Liver (tissue), 9 donors: ENCODE data around the gene MUC7. TPM values are rescaled to one million over a fixed set of nuclear protein-coding genes. Genes with fewer than 3 reads are reported as not detected.

Source experiments
- DNase-seq: peaks from one replicate; pipeline ENCODE4 v3.0.0-alpha.2; 2017; ENCODE audit warnings: low spot score
- H3K27ac ChIP-seq, 2 donors: one replicate each; pipeline ENCODE4 v1.7.0; 2013; ENCODE audit warnings: inconsistent platforms in 2 of 2, low read length in 2 of 2, control low read depth in 1 of 2, low read depth in 1 of 2, mild to moderate bottlenecking in 1 of 2
- H3K27me3 ChIP-seq, 4 donors: one replicate each; pipeline versions ENCODE4 v1.6.1 to v1.7.0; 2013; ENCODE audit warnings: low read length in 3 of 4, inconsistent platforms in 1 of 4, mild to moderate bottlenecking in 1 of 4, moderate library complexity in 1 of 4; ENCODE audit not compliant: control insufficient read depth in 4 of 4, insufficient read depth in 4 of 4
- H3K36me3 ChIP-seq, 4 donors: one replicate each; pipeline versions ENCODE4 v1.6.1 to v1.7.0; 2013; ENCODE audit warnings: low read length in 3 of 4, mild to moderate bottlenecking in 3 of 4, low read depth in 1 of 4, moderate library complexity in 1 of 4; ENCODE audit not compliant: control insufficient read depth in 4 of 4, insufficient read depth in 3 of 4
- H3K4me1 ChIP-seq, 4 donors: one replicate each; pipeline versions ENCODE4 v1.6.1 to v1.7.0; 2013; ENCODE audit warnings: low read length in 3 of 4, mild to moderate bottlenecking in 3 of 4, moderate library complexity in 1 of 4; ENCODE audit not compliant: control insufficient read depth in 4 of 4, insufficient read depth in 4 of 4
- H3K4me3 ChIP-seq, 3 donors: one replicate each; pipeline versions ENCODE4 v1.6.1 to v1.7.0; 2013; ENCODE audit warnings: low read length in 3 of 3, control low read depth in 1 of 3, low read depth in 1 of 3, mild to moderate bottlenecking in 1 of 3
- H3K9ac ChIP-seq, 2 donors: one replicate each; pipeline ENCODE4 v1.7.0; 2013; ENCODE audit warnings: low read length in 2 of 2, mild to moderate bottlenecking in 2 of 2, moderate library complexity in 2 of 2, control low read depth in 1 of 2, low read depth in 1 of 2
- H3K9me3 ChIP-seq, 4 donors: one replicate each; pipeline versions ENCODE4 v1.6.1 to v1.7.0; 2013; ENCODE audit warnings: low read length in 3 of 4; ENCODE audit not compliant: control insufficient read depth in 4 of 4
- EGR1 ChIP-seq, 2 donors: IDR thresholded peaks; 2 replicates each; pipeline ENCODE4 v1.6.1; 2016 to 2018; ENCODE audit warnings: antibody characterized with exemption in 2 of 2, low read depth in 2 of 2
- FOXA1 ChIP-seq: IDR thresholded peaks from 2 replicates; pipeline ENCODE4 v1.6.1; 2016; ENCODE audit warnings: antibody characterized with exemption
- FOXA2 ChIP-seq: IDR thresholded peaks from 2 replicates; pipeline ENCODE4 v1.6.1; 2016; ENCODE audit warnings: antibody characterized with exemption
- GABPA ChIP-seq, 2 donors: IDR thresholded peaks in 1 of 2; conservative IDR thresholded peaks in 1 of 2; 2 replicates each; pipeline ENCODE4 v1.6.1; 2016; ENCODE audit warnings: antibody characterized with exemption in 2 of 2, mild to moderate bottlenecking in 1 of 2, moderate library complexity in 1 of 2
- HNF4A ChIP-seq, 2 donors: conservative IDR thresholded peaks; 2 replicates each; pipeline ENCODE4 v1.6.1; 2016; ENCODE audit warnings: antibody characterized with exemption in 2 of 2, mild to moderate bottlenecking in 2 of 2
- HNF4G ChIP-seq: IDR thresholded peaks from 2 replicates; pipeline ENCODE4 v1.6.1; 2016; ENCODE audit warnings: antibody characterized with exemption
- JUND ChIP-seq, 2 donors: IDR thresholded peaks; 2 replicates each; pipeline ENCODE4 v1.6.1; 2016; ENCODE audit warnings: antibody characterized with exemption in 2 of 2
- NR2F2 ChIP-seq: IDR thresholded peaks from 2 replicates; pipeline ENCODE4 v1.6.1; 2016; ENCODE audit warnings: antibody characterized with exemption
- RAD21 ChIP-seq, 2 donors: IDR thresholded peaks; 2 replicates each; pipeline ENCODE4 v1.6.1; 2016; ENCODE audit warnings: antibody characterized with exemption in 2 of 2, mild to moderate bottlenecking in 2 of 2
- RXRA ChIP-seq, 2 donors: IDR thresholded peaks; 2 replicates each; pipeline ENCODE4 v1.6.1; 2017 to 2018; ENCODE audit warnings: antibody characterized with exemption in 2 of 2, mild to moderate bottlenecking in 1 of 2
- SP1 ChIP-seq: IDR thresholded peaks from 2 replicates; pipeline ENCODE4 v1.6.1; 2018; ENCODE audit warnings: antibody characterized with exemption, mild to moderate bottlenecking
- TAF1 ChIP-seq: conservative IDR thresholded peaks from 2 replicates; pipeline ENCODE4 v1.6.1; 2016; ENCODE audit warnings: antibody characterized with exemption, mild to moderate bottlenecking
- WGBS: extraction: QIAGEN DNeasy Blood & Tissue Kit; methylation state at CpG from one replicate; pipeline ENCODE4 v1.1.7; 2013; 5-methylcytosine and 5-hydroxymethylcytosine counted together
- polyA plus RNA-seq, 2 donors: library from polyadenylated mRNA; stranded (reverse) in 1 of 2; unstranded in 1 of 2; fragments of 200-250 nt in 1 of 2; fragments of >200 nt in 1 of 2; fragmentation: Nextera tagmentation in 1 of 2; extraction: Ambion mirVana in 1 of 2; gene quantifications; one replicate each; pipeline versions ENCODE4 v1.2.1 to v1.2.3, GENCODE V29; 2013 to 2015
- total RNA-seq, 2 donors: library from RNA; depleted of rRNA; stranded (reverse); fragments of >200 nt; gene quantifications; one replicate each; pipeline ENCODE4 v1.2.3, GENCODE V29; 2014
- TF ChIP-seq, protein P1 (sequence below): IDR thresholded peaks from 2 replicates; pipeline ENCODE4 v1.6.1; 2016; ENCODE audit warnings: antibody characterized with exemption
- TF ChIP-seq, protein P2 (sequence below): fragments of 150-350 bp; IDR thresholded peaks from 2 replicates; pipeline ENCODE4 v1.5.1; 2017; ENCODE audit warnings: improper control_type of control experiment, low read depth, low read length; ENCODE audit not compliant: missing input control
- TF ChIP-seq, protein P3 (sequence below): IDR thresholded peaks from 2 replicates; pipeline ENCODE4 v1.6.1; 2016; ENCODE audit warnings: antibody characterized with exemption
- TF ChIP-seq, protein P4 (sequence below): IDR thresholded peaks from 2 replicates; pipeline ENCODE4 v1.6.1; 2016; ENCODE audit warnings: antibody characterized with exemption
- TF ChIP-seq, protein P5 (sequence below): IDR thresholded peaks from 2 replicates; pipeline ENCODE4 v1.6.1; 2016; ENCODE audit warnings: antibody characterized with exemption, mild to moderate bottlenecking
- donor health status: healthy.
- donor health status: healthy.
- donor health status: healthy.
- donor health status: healthy.
- donor health status: healthy.

Gene MUC7
- total and polyA plus RNA-seq, 4 donors, result not detected

DNA sequence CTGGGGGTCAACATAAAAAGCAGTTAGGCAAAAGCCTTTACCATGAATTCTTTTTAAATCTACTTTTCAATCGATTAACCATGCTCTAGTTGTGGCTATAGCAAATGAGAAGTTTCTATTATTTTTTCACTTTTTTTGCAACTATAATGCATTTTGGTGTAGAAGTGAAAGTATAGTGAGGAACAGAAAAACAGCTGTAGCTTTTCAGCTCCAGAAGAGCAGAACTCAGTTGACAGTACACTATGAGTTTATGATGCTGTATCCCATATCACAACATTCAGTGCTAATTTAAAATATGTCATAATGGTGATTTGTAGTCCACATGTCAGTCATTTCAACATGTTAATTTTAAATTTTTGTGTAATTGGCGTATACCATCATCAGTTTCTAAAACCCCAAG lies 8.7 kb upstream of the MUC7 start:
- no peak for DNase-seq
- TF ChIP-seq, protein P1, sequence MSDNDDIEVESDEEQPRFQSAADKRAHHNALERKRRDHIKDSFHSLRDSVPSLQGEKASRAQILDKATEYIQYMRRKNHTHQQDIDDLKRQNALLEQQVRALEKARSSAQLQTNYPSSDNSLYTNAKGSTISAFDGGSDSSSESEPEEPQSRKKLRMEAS, result no peak
- no peak for TF ChIP-seq TAF1
- TF ChIP-seq FOXA2, result no peak
- TF ChIP-seq, protein P2, sequence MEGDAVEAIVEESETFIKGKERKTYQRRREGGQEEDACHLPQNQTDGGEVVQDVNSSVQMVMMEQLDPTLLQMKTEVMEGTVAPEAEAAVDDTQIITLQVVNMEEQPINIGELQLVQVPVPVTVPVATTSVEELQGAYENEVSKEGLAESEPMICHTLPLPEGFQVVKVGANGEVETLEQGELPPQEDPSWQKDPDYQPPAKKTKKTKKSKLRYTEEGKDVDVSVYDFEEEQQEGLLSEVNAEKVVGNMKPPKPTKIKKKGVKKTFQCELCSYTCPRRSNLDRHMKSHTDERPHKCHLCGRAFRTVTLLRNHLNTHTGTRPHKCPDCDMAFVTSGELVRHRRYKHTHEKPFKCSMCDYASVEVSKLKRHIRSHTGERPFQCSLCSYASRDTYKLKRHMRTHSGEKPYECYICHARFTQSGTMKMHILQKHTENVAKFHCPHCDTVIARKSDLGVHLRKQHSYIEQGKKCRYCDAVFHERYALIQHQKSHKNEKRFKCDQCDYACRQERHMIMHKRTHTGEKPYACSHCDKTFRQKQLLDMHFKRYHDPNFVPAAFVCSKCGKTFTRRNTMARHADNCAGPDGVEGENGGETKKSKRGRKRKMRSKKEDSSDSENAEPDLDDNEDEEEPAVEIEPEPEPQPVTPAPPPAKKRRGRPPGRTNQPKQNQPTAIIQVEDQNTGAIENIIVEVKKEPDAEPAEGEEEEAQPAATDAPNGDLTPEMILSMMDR, result no peak
- no peak for TF ChIP-seq RAD21 (IDR thresholded peaks at IDR 0.05)
- TF ChIP-seq, protein P3, sequence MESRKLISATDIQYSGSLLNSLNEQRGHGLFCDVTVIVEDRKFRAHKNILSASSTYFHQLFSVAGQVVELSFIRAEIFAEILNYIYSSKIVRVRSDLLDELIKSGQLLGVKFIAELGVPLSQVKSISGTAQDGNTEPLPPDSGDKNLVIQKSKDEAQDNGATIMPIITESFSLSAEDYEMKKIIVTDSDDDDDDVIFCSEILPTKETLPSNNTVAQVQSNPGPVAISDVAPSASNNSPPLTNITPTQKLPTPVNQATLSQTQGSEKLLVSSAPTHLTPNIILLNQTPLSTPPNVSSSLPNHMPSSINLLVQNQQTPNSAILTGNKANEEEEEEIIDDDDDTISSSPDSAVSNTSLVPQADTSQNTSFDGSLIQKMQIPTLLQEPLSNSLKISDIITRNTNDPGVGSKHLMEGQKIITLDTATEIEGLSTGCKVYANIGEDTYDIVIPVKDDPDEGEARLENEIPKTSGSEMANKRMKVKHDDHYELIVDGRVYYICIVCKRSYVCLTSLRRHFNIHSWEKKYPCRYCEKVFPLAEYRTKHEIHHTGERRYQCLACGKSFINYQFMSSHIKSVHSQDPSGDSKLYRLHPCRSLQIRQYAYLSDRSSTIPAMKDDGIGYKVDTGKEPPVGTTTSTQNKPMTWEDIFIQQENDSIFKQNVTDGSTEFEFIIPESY, result no peak
- TF ChIP-seq GABPA (IDR thresholded peaks at IDR 0.05 in 1 of 2, conservative IDR thresholded peaks at IDR 0.05 in 1 of 2), result no peak
- no peak for TF ChIP-seq NR2F2
- no peak for TF ChIP-seq EGR1 (IDR thresholded peaks at IDR 0.05; ENCODE audit: low read depth in 2 of 2)
- no peak for TF ChIP-seq RXRA (IDR thresholded peaks at IDR 0.05)
- TF ChIP-seq HNF4G, result no peak
- TF ChIP-seq HNF4A (conservative IDR thresholded peaks at IDR 0.05), result no peak
- WGBS, result 41% methylated on average over 2 of the region's 2 CpGs
- Histone ChIP-seq H3K9me3 (no peaks in the 10 kb centered on the region), H3K4me3 (no peak overlapping the region), H3K27me3 (no peaks in the 10 kb centered on the region), H3K4me1 (no peaks in the 10 kb centered on the region), H3K27ac (no peak overlapping the region), H3K36me3 (no peaks in the 10 kb centered on the region), H3K9ac (no peak overlapping the region)

DNA sequence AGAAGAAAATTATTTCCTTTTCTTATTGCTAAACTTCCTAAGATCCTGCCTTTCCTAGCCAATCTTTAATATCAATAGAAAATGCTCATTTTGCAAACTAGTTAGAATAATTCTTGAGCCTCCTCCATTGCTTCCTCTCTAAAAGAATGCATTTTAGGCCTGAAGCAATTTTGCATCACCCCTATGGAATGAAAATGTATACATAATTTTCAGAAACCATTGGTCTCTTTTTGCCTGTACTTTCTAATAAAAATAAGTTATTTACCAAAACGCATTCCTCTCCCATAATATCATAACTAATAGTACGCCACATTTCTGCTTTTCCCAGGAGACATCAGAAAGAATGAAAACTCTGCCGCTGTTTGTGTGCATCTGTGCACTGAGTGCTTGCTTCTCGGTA lies 1.7 kb downstream of the MUC7 start:
- Histone ChIP-seq H3K27me3 (no peaks in the 10 kb centered on the region), H3K36me3 (no peaks in the 10 kb centered on the region), H3K9ac (no peak overlapping the region), H3K27ac (no peak overlapping the region), H3K4me1 (no peaks in the 10 kb centered on the region), H3K4me3 (no peak overlapping the region), H3K9me3 (no peaks in the 10 kb centered on the region)
- 86% methylated on average over 4 of the region's 4 CpGs for WGBS
- DNase-seq, result no peak
- TF ChIP-seq JUND (IDR thresholded peaks at IDR 0.05) (no peak), SP1 (no peak), NR2F2 (no peak), RAD21 (IDR thresholded peaks at IDR 0.05) (no peak), TAF1 (no peak), GABPA (IDR thresholded peaks at IDR 0.05 in 1 of 2, conservative IDR thresholded peaks at IDR 0.05 in 1 of 2) (no peak), EGR1 (IDR thresholded peaks at IDR 0.05; ENCODE audit: low read depth in 2 of 2) (no peak), HNF4A (conservative IDR thresholded peaks at IDR 0.05) (no peak), RXRA (IDR thresholded peaks at IDR 0.05) (no peak), FOXA2 (no peak), HNF4G (no peak), FOXA1 (no peak)
- TF ChIP-seq, protein P3, result no peak
- TF ChIP-seq, protein P4, sequence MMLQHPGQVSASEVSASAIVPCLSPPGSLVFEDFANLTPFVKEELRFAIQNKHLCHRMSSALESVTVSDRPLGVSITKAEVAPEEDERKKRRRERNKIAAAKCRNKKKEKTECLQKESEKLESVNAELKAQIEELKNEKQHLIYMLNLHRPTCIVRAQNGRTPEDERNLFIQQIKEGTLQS, result no peak
- TF ChIP-seq, protein P2, result no peak
- TF ChIP-seq, protein P5, sequence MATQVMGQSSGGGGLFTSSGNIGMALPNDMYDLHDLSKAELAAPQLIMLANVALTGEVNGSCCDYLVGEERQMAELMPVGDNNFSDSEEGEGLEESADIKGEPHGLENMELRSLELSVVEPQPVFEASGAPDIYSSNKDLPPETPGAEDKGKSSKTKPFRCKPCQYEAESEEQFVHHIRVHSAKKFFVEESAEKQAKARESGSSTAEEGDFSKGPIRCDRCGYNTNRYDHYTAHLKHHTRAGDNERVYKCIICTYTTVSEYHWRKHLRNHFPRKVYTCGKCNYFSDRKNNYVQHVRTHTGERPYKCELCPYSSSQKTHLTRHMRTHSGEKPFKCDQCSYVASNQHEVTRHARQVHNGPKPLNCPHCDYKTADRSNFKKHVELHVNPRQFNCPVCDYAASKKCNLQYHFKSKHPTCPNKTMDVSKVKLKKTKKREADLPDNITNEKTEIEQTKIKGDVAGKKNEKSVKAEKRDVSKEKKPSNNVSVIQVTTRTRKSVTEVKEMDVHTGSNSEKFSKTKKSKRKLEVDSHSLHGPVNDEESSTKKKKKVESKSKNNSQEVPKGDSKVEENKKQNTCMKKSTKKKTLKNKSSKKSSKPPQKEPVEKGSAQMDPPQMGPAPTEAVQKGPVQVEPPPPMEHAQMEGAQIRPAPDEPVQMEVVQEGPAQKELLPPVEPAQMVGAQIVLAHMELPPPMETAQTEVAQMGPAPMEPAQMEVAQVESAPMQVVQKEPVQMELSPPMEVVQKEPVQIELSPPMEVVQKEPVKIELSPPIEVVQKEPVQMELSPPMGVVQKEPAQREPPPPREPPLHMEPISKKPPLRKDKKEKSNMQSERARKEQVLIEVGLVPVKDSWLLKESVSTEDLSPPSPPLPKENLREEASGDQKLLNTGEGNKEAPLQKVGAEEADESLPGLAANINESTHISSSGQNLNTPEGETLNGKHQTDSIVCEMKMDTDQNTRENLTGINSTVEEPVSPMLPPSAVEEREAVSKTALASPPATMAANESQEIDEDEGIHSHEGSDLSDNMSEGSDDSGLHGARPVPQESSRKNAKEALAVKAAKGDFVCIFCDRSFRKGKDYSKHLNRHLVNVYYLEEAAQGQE, result no peak
- TF ChIP-seq, protein P1, result no peak
